ENCODE data around the gene PMPCA.

- TF ChIP-seq POLR2A (IDR thresholded peaks at IDR 0.05), result no peak
- TF ChIP-seq CTCF (IDR thresholded peaks at IDR 0.05), result no peak
Measured at GRCh38 chr9:136453326-136453725, 42.9 kb downstream of the PMPCA start.
